HG02852 (cell line): Measurements from ENCODE around the gene JPT2.
A peak's percentile ranks its signal among the peaks of the same experiment; 100 is the strongest.
"Not testable (repeated sequence)": the region's sequence is repeated elsewhere in the genome, so short reads cannot be mapped to it uniquely, and the experiment has no call there.

ENCODE experiments used
- ATAC-seq: cut with Tn5 transposase; IDR thresholded peaks from one replicate; pipeline ENCODE4 v1.9.1; 2021; ENCODE audit warnings: mild to moderate bottlenecking, moderate library complexity; ENCODE audit not compliant: unreplicated experiment

JPT2 gene

GRCh38 chr16:1673424-1674151, 4.5 kb upstream of the JPT2 start:
- ATAC-seq: no peak

- ATAC-seq: no peak
These were observed 3.8 kb upstream of the JPT2 start for GRCh38 chr16:1674306-1674705.

- ATAC-seq: no peak
These were observed 3.1 kb upstream of the JPT2 start for GRCh38 chr16:1674751-1675664.

DNA sequence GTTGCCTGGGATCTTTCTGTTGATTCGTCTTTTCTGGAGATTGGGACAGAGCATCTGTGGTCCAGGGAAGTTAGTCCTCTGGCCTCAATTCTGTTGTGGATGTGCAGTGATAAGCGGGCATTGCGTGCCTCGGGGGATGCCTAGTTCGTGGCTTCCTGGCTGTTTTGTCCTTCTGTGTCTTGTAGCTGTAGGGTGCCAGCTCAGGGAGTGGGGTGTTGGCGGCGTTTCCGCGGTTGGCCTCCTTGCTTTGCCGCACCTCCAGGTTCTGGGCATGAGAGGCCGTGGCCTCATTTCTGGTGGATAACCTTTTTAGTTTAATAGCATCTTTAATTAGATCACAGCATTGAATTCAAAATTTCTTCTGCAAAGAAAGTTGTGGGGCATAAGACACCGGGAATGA, 1.4 kb upstream of the JPT2 start:
- no peak for ATAC-seq

GRCh38 chr16:1677339-1677738, 740 bp upstream of the JPT2 start:
- no peak for ATAC-seq

GRCh38 chr16:1678500-1679098, 520 bp downstream of the JPT2 start:
- ATAC-seq: peak; percentile 5

DNA sequence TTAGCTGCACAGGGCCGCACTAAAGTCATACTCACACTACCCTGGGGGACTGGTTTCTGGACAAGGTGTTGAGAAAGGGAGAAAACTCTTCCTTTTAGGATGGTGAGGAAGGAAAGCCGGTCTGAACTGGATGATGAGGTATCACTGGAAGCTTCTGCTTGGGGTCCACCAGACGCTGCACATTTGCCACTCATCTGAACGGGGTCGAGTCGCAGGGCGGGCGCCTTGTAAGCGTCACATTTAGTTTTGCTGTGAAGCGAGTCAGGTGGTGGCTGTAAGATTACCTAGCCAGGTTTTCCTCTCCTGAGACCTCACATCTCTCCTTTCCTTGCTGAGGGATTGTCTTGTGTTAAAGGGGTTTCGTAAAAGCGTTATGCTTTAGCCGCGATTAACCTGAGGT, 2.3 kb downstream of the JPT2 start:
- no peak for ATAC-seq

DNA sequence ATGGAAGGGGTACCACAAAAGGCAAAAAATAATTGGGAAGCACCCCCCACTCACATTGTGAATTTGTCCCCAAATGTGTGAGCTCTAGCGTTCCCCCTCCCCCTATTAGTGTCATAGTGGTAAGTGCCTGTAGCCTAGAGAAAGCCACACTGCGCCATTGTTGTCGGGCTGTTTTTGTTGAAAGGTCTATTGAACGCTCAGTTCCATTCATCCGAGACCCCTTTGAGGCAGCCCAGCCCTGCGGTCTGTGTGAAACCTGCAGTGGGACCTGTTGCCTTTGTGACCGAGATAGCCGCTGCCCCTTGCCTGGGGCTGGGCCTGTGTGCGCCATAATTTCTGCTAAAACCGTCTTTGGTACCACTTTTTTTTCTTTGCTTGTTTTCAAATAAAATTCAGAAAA, 3.0 kb downstream of the JPT2 start:
- no peak for ATAC-seq

DNA sequence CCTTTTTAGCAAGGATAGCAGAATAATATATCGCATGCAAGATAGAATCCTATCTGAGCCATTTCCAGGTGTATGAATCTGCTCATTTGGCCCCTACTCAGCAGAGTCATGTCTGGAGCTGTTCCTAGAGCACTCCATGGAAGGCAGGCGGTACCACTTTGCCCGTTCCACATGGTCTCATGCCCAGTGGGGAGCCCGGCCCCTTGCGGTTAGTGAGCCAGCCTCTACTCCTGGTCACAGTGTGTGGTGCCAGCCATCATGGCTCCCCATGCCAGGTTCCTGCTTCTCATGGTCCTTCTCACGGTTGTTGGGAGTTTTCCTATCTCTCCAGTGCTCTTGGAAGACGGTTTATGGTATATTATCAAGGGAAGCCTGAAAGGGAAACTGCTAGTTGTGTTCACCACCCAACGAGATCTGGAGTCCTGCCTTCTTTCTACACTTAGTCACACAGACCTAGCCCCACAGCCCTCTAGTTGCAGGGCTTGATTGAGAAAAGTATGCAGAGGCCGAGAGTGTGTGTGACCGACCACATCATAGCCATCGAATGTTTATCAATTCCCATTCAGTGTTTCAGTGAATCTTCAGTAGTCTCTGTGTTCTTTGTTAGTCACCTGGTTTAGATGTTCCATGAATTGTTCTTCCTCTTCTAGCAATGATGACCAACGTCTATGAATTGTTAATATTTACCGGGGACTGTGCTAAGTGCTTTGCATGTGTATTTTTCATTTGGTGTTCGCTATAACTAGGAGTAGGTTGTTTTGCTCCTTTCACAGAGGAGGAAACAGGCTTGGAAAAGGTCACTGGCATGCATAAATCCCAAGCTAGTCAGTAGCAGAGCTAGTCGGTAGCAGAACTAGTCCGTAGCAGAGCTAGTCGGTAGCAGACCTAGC, 9.6 kb downstream of the JPT2 start:
- no peak for ATAC-seq

GRCh38 chr16:1688807-1689560, 10.9 kb downstream of the JPT2 start:
- no peak for ATAC-seq

DNA sequence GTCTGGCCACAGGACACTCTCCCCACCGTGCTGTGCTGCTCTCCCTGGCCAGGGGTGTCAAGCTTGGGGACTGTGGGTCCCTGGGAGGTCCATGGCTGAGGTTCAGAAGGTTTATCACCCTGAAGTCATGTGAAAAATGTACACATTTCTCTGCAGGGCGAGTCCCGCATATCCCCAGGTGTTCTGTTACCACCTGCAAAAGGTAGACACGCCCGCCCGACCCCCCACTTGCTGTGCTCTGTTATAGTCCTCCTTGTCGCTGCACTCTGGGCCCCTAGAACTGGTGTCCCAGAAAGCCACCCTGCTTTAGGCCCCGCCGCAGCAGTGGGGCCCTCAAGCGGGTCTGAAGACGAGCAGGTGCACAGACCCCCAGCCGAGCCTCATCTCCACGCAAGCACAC, 11.8 kb downstream of the JPT2 start:
- ATAC-seq: no peak

DNA sequence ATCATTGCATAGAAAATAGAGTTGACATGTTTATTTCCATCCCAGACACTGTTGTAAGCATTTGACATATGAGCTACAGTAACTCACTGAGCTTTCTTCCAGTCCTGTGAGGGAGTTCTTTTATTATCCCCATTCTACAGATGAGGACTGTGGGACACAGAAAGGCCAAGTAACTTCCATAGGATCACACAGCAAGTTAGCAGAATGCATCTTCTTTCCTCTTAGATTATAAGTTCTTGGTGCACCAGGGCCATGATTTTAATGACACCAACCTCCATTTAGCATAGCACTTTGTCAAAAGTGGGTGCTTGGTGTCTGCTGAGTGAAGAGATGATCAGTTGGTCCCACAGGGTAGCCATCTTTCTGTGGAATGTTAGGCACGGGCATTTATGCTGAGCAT, 12.7 kb downstream of the JPT2 start:
- no peak for ATAC-seq

GRCh38 chr16:1691276-1691675, 13.2 kb downstream of the JPT2 start:
- ATAC-seq: no peak

- no peak for ATAC-seq
These were observed 13.9 kb downstream of the JPT2 start for GRCh38 chr16:1691956-1692355.

DNA sequence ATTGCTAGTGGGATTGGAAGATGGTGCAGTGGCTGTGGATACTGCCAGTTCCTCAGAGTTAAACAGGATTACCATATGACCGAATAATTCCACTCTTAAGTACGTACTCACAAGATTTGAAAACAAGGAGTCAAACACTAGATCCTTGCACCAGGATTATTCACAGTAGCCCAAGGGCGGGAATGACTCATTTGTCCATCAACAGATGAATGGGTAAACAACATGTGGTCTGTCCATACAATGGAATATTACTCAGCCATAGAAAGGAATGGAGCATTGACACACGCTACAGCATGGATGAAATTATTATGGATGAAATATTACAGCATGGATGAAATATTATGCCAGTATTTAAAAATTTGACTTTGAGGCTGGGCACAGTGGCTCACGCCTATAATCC, 18.8 kb downstream of the JPT2 start:
- no peak for ATAC-seq

- no peak for ATAC-seq
These were observed 20.6 kb downstream of the JPT2 start for GRCh38 chr16:1698680-1699079.

DNA sequence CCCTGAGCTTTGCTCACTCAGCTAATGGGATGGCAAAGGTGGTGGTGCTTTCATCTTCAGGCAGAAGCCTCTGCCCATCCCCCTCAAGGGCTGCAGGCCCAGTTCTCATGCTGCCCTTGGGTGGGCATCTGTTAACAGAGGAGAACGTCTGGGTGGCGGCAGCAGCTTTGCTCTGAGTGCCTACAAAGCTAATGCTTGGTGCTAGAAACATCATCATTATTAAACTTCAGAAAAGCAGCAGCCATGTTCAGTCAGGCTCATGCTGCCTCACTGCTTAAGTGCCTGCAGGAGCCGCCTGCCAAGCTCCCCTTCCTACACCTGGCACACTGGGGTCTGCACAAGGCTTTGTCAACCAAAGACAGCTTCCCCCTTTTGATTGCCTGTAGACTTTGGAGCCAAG, 22.2 kb downstream of the JPT2 start:
- ATAC-seq: no peak

GRCh38 chr16:1701216-1701878, 23.3 kb downstream of the JPT2 start:
- ATAC-seq: no peak

DNA sequence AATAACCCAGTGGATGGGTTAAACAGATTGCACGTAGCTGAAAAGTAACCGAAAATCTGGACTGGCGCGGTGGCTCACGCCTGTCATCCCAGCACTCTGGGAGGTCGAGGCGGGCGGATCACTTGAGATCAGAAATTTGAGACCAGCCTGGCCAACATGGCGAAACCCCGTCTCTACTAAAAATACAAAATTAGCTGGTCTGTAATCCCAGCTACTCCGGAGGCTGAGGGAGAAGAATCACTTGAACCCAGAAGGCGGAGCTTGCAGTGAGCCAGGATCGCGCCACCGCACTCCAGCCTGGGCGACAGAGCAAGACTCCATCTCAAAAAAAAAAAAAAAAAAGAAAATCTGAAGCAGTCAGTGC, 27.2 kb downstream of the JPT2 start:
- ATAC-seq: not testable (repeated sequence)
